H1 (cell line): ENCODE results near the gene ASMTL. TPM values are rescaled to one million over a fixed set of nuclear protein-coding genes. Genes with fewer than 3 reads are reported as not detected.

Source experiments
- CTCF ChIA-PET: fragments of 300-600 bp; sonication (Branson Sonifier 250); formaldehyde crosslinking; loops from one replicate; lab custom pipeline; 2021; ENCODE audit not compliant: partially characterized antibody; lab: Charles Lee
- POLR2A ChIA-PET: fragments of 300-600 bp; sonication (Branson Sonifier 250); formaldehyde crosslinking; loops from one replicate; lab custom pipeline; 2021; ENCODE audit warnings: inconsistent platforms; ENCODE audit not compliant: partially characterized antibody; lab: Charles Lee
- DNase-seq, 2 experiments: peaks; one replicate each; pipeline versions ENCODE4 v3.0.0 to v3.0.0-alpha.2; 2010 to 2022; ENCODE audit warnings: low spot score in 2 of 2, low read depth in 1 of 2, mixed read lengths in 1 of 2
- FAIRE-seq: peaks from 2 replicates; lab custom pipeline; 2011; peaks lifted over from hg19 to GRCh38; lab: Jason Lieb, UNC
- H2AFZ ChIP-seq: 2 replicates; pipeline ENCODE4 v1.8.1; 2012; ENCODE audit warnings: low read length, inconsistent platforms
- H2AK5ac ChIP-seq: 2 replicates; pipeline ENCODE4 v1.6.1; 2013; ENCODE audit warnings: low read depth, low read length
- H2BK120ac ChIP-seq: replicated peaks from 2 replicates; pipeline ENCODE3; 2013; ENCODE audit warnings: low read depth, low read length, inconsistent platforms
- H2BK12ac ChIP-seq: 2 replicates; pipeline ENCODE4 v1.6.1; 2013; ENCODE audit warnings: low read depth, low read length
- H2BK15ac ChIP-seq: 2 replicates; pipeline ENCODE4 v1.6.1; 2013; ENCODE audit warnings: low read length
- H2BK20ac ChIP-seq: 2 replicates; pipeline ENCODE4 v1.6.1; 2013; ENCODE audit warnings: low read length
- H2BK5ac ChIP-seq: 2 replicates; pipeline ENCODE4 v1.6.1; 2013; ENCODE audit warnings: low read depth, low read length
- H3K14ac ChIP-seq: 2 replicates; pipeline ENCODE4 v1.6.1; 2013; ENCODE audit warnings: inconsistent platforms; ENCODE audit not compliant: insufficient read length
- H3K18ac ChIP-seq: 2 replicates; pipeline ENCODE4 v1.6.1; 2013; ENCODE audit warnings: low read length; ENCODE audit errors: extremely low read depth
- H3K23ac ChIP-seq: 2 replicates; pipeline ENCODE4 v1.6.1; 2013; ENCODE audit warnings: inconsistent platforms; ENCODE audit not compliant: insufficient read length
- H3K23me2 ChIP-seq: 2 replicates; pipeline ENCODE4 v1.6.1; 2013; ENCODE audit warnings: low read depth, low read length
- H3K27ac ChIP-seq: 2 replicates; pipeline ENCODE4 v1.6.1; 2011; ENCODE audit warnings: low read depth, low read length, inconsistent platforms
- H3K27me3 ChIP-seq, 4 experiments: replicated peaks in 1 of 4; 1 replicate in 1 of 4; 2 replicates in 3 of 4; pipeline versions ENCODE4 v1.6.1 to v1.8.1; 2011 to 2013; ENCODE audit warnings: low read length in 3 of 4, mild to moderate bottlenecking in 3 of 4, inconsistent platforms in 2 of 4, mixed read lengths in 2 of 4, moderate library complexity in 1 of 4; ENCODE audit not compliant: control insufficient read depth in 3 of 4, insufficient read depth in 3 of 4; ENCODE audit errors: extremely low read depth in 1 of 4
- H3K36me3 ChIP-seq, 4 experiments: 2 replicates each; pipeline versions ENCODE4 v1.6.1 to v1.8.1; 2011 to 2013; ENCODE audit warnings: mild to moderate bottlenecking in 4 of 4, low read length in 3 of 4, moderate library complexity in 2 of 4, control low read depth in 1 of 4, inconsistent platforms in 1 of 4; ENCODE audit not compliant: insufficient read depth in 4 of 4, control insufficient read depth in 2 of 4
- H3K4ac ChIP-seq: replicated peaks from 2 replicates; pipeline ENCODE3; 2013; ENCODE audit warnings: low read length, low read depth, mixed read lengths, inconsistent platforms; ENCODE audit not compliant: insufficient read length
- H3K4me1 ChIP-seq, 4 experiments: replicated peaks in 1 of 4; 1 replicate in 1 of 4; 2 replicates in 3 of 4; pipeline versions ENCODE4 v1.6.1 to v1.8.1; 2011 to 2013; ENCODE audit warnings: low read length in 3 of 4, inconsistent platforms in 2 of 4, mixed read lengths in 1 of 4; ENCODE audit not compliant: insufficient read depth in 4 of 4, control insufficient read depth in 3 of 4
- H3K4me2 ChIP-seq, 2 experiments: 2 replicates each; pipeline versions ENCODE4 v1.6.1 to v1.8.1; 2011 to 2013; ENCODE audit warnings: low read depth in 2 of 2, low read length in 2 of 2, control low read depth in 1 of 2, inconsistent platforms in 1 of 2, mild to moderate bottlenecking in 1 of 2; ENCODE audit not compliant: insufficient read depth in 1 of 2
- H3K4me3 ChIP-seq, 4 experiments: fragments of 200-600, 300-600 bp in 1 of 4; sonication (generic), shearing (Covaris generic), sonication (Bioruptor Twin) in 1 of 4; 2 replicates each; pipeline versions ENCODE4 v1.5.1 to v1.8.1; 2011 to 2016; ENCODE audit warnings: low read length in 4 of 4, low read depth in 3 of 4, control low read depth in 2 of 4, inconsistent platforms in 2 of 4, mild to moderate bottlenecking in 2 of 4, mixed read lengths in 1 of 4, moderate library complexity in 1 of 4; ENCODE audit not compliant: insufficient read depth in 2 of 4; ENCODE audit errors: extremely low read depth in 1 of 4
- H3K56ac ChIP-seq: replicated peaks from 2 replicates; pipeline ENCODE3; 2013; ENCODE audit warnings: low read depth, mild to moderate bottlenecking, mixed read lengths, low read length, inconsistent platforms; ENCODE audit not compliant: insufficient read length
- H3K79me1 ChIP-seq: 2 replicates; pipeline ENCODE4 v1.6.1; 2013; ENCODE audit warnings: low read depth, low read length, control low read depth
- H3K79me2 ChIP-seq, 2 experiments: 2 replicates each; pipeline versions ENCODE4 v1.6.1 to v1.8.1; 2012 to 2013; ENCODE audit warnings: low read length in 2 of 2, mild to moderate bottlenecking in 2 of 2, inconsistent platforms in 1 of 2; ENCODE audit not compliant: insufficient read depth in 2 of 2, control insufficient read depth in 1 of 2
- H3K9ac ChIP-seq, 4 experiments: replicated peaks in 1 of 4; 1 replicate in 1 of 4; 2 replicates in 3 of 4; pipeline versions ENCODE4 v1.6.1 to v1.8.1; 2011 to 2013; ENCODE audit warnings: low read depth in 3 of 4, low read length in 3 of 4, control low read depth in 2 of 4, mild to moderate bottlenecking in 2 of 4, moderate library complexity in 2 of 4, inconsistent platforms in 1 of 4; ENCODE audit errors: extremely low read depth in 1 of 4
- H3K9me3 ChIP-seq, 2 experiments: 2 replicates each; pipeline versions ENCODE4 v1.6.1 to v1.8.1; 2012 to 2013; ENCODE audit warnings: mild to moderate bottlenecking in 2 of 2, moderate library complexity in 2 of 2, control low read depth in 1 of 2, inconsistent platforms in 1 of 2, low read depth in 1 of 2, low read length in 1 of 2, mixed read lengths in 1 of 2; ENCODE audit not compliant: insufficient read depth in 2 of 2
- H4K20me1 ChIP-seq, 2 experiments: replicated peaks in 1 of 2; 2 replicates each; pipeline versions ENCODE3 to v1.8.1; 2011 to 2013; ENCODE audit warnings: inconsistent platforms in 2 of 2, low read length in 2 of 2, mild to moderate bottlenecking in 1 of 2; ENCODE audit not compliant: insufficient read depth in 2 of 2, control insufficient read depth in 1 of 2
- H4K5ac ChIP-seq: 2 replicates; pipeline ENCODE4 v1.6.1; 2013; ENCODE audit warnings: low read length, low read depth, mixed read lengths, inconsistent platforms; ENCODE audit not compliant: insufficient read length
- H4K8ac ChIP-seq: 2 replicates; pipeline ENCODE4 v1.8.0; 2013; ENCODE audit warnings: mild to moderate bottlenecking, moderate library complexity, low read length, inconsistent platforms; ENCODE audit not compliant: insufficient read depth; ENCODE audit errors: extremely low read depth
- H4K91ac ChIP-seq: replicated peaks from 2 replicates; pipeline ENCODE3; 2013; ENCODE audit warnings: low read length, mixed read lengths, inconsistent platforms; ENCODE audit not compliant: insufficient read length
- ATF2 ChIP-seq: IDR thresholded peaks from 2 replicates; pipeline ENCODE4 v1.6.1; 2012; ENCODE audit warnings: low read length, inconsistent platforms
- CBX5 ChIP-seq: fragments of 300-800, 300-1000 bp; sonication (generic); IDR thresholded peaks from 2 replicates; pipeline ENCODE4 v1.7.1; 2016; ENCODE audit warnings: antibody characterized with exemption, low read length, low read depth
- CHD1 ChIP-seq: IDR thresholded peaks from 2 replicates; pipeline ENCODE4 v1.6.1; 2012; ENCODE audit warnings: low read depth, low read length, improper control_type of control experiment
- EP300 ChIP-seq, 2 experiments: IDR thresholded peaks; 1 replicate in 1 of 2; 2 replicates in 1 of 2; pipeline ENCODE4 v1.6.1; 2011 to 2012; ENCODE audit warnings: low read depth in 2 of 2, low read length in 2 of 2, mild to moderate bottlenecking in 2 of 2, borderline replicate concordance in 1 of 2, inconsistent platforms in 1 of 2, moderate library complexity in 1 of 2
- FOSL1 ChIP-seq: IDR thresholded peaks from 2 replicates; pipeline ENCODE4 v1.6.1; 2011; ENCODE audit warnings: mild to moderate bottlenecking, low read depth, low read length, moderate library complexity; ENCODE audit not compliant: insufficient read depth
- MAFK ChIP-seq: IDR thresholded peaks from 2 replicates; pipeline ENCODE4 v1.6.1; 2012; ENCODE audit warnings: low read depth, mild to moderate bottlenecking, improper control_type of control experiment, low read length
- PHF8 ChIP-seq: fragments of 200-600 bp; sonication (generic); conservative IDR thresholded peaks from 2 replicates; pipeline ENCODE4 v1.7.1; 2012; ENCODE audit warnings: low read depth, mild to moderate bottlenecking, inconsistent platforms, low read length, moderate library complexity
- SIN3A ChIP-seq, 2 experiments: IDR thresholded peaks in 1 of 2; conservative IDR thresholded peaks in 1 of 2; 2 replicates each; pipeline ENCODE4 v1.6.1; 2011 to 2012; ENCODE audit warnings: low read length in 2 of 2, improper control_type of control experiment in 1 of 2, low read depth in 1 of 2, mild to moderate bottlenecking in 1 of 2
- TBP ChIP-seq: IDR thresholded peaks from 2 replicates; pipeline ENCODE4 v1.6.1; 2011; ENCODE audit warnings: low read depth, low read length, improper control_type of control experiment
- WGBS, 2 experiments: shearing (Covaris generic) in 1 of 2; methylation state at CpG; one replicate each; pipeline versions ENCODE4 v1.1.6 to v1.1.7; 2013 to 2015; ENCODE audit warnings: low lambda C conversion rate in 2 of 2, mixed read lengths in 2 of 2, inconsistent platforms in 1 of 2, low coverage in 1 of 2, missing lambda C conversion rate in 1 of 2; ENCODE audit not compliant: insufficient replicate concordance in 2 of 2, insufficient coverage in 1 of 2, insufficient read length in 1 of 2; ENCODE audit errors: extremely low coverage in 1 of 2, missing lambda C conversion rate in 1 of 2; 5-methylcytosine and 5-hydroxymethylcytosine counted together
- polyA plus RNA-seq, 7 experiments: library from polyadenylated mRNA; depleted of rRNA in 3 of 7; stranded (reverse) in 5 of 7; unstranded in 2 of 7; fragments of >200 nt in 5 of 7; fragments of 200-250 nt in 2 of 7; gene quantifications; 1 replicate in 5 of 7; 2 replicates in 1 of 7; 4 replicates in 1 of 7; pipeline versions ENCODE4 v1.2.1 to v1.2.3, GENCODE V29; 2011 to 2013; ENCODE audit warnings: missing spikeins in 2 of 7, mixed read lengths in 2 of 7
- total RNA-seq: library from RNA; stranded (reverse); fragmentation: NEBNext Ultra II Directional; extraction: Animal tissue kit (Norgen Biotek cat#: 25700); gene quantifications from 2 replicates; pipeline ENCODE4 v1.2.1, GENCODE V29; 2021

The ASMTL gene
- total and polyA plus RNA-seq, 2 of the 8 experiments (the other 6 are each of a cell fraction or from before 2014, with no cell fraction given), result 75.6 to 81.4 TPM

DNA sequence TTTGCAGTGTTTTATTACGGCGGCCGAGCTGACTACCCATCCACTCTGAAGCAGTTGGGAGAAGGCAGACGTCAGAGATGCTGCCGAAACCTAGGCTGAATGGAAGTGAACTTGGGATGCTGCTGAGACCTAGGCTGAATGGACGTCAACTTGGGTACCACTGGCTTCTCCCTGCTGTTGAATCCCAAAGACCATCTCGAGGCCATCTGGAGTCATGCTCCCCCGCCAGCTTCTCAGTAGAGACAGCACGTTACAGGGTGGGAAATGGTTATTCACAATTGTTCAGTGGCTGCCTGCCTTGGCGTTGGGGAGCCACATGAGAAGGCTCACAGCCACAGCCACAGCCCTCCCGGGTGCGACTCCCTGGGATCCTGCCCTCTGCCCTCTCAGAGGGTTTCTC, 43.4 kb upstream of the ASMTL start:
- no peak overlapping the region for H3K4me2 ChIP-seq
- no peak overlapping the region for H4K91ac ChIP-seq
- peaks cover 4% of the 10 kb centered on the region; the same call in 1 of the 2 replicates for H3K23me2 ChIP-seq
- H3K14ac ChIP-seq, result no peak overlapping the region
- H2BK12ac ChIP-seq, result no peak overlapping the region
- H4K8ac ChIP-seq, result no peak overlapping the region
- peaks cover 0 to 2% of the 10 kb centered on the region in 2 experiments; a peak in 2 of 4 replicates for H3K9me3 ChIP-seq
- H2BK5ac ChIP-seq, result no peak overlapping the region
- H2AK5ac ChIP-seq, result no peak overlapping the region
- ChIA-PET POLR2A (no interaction called here), CTCF (no interaction called here)
- WGBS, 2 experiments, result 90% methylated on average over 12 of the region's 12 CpGs; no CpG with 5 or more reads in 1 of the 2 experiments
- no peak overlapping the region for H2BK15ac ChIP-seq
- H2BK20ac ChIP-seq, result no peak overlapping the region
- no peak overlapping the region for H2AFZ ChIP-seq
- H3K79me1 ChIP-seq, result no peaks in the 10 kb centered on the region
- no peak overlapping the region for H3K18ac ChIP-seq
- TF ChIP-seq MAFK, result no peak
- TF ChIP-seq CHD1, result no peak
- no peak for TF ChIP-seq FOSL1
- no peak for TF ChIP-seq ATF2
- no peak for TF ChIP-seq TBP
- TF ChIP-seq SIN3A (conservative IDR thresholded peaks at IDR 0.05 in 1 of 2, IDR thresholded peaks at IDR 0.05 in 1 of 2; ENCODE audit: low read depth in 1 of 2, low read length in 2 of 2), result no peak
- TF ChIP-seq EP300 (IDR thresholded peaks at IDR 0.05; ENCODE audit: borderline replicate concordance in 1 of 2, low read depth in 2 of 2, low read length in 2 of 2), result no peak
- TF ChIP-seq CBX5, result no peak
- no peak for TF ChIP-seq PHF8
- no peak for DNase-seq
- no peak overlapping the region for H3K23ac ChIP-seq
- no peak overlapping the region for H3K9ac ChIP-seq
- H3K27me3 ChIP-seq, result peaks cover 0 to 2% (median 1%) of the 10 kb centered on the region in 4 experiments; a peak in 1 of 7 replicates
- H4K20me1 ChIP-seq, result no peaks in the 10 kb centered on the region
- H3K4me1 ChIP-seq, result peaks cover 0 to 8% (median 5%) of the 10 kb centered on the region in 4 experiments; a peak in 6 of 7 replicates
- H3K79me2 ChIP-seq, result no peaks in the 10 kb centered on the region
- H3K36me3 ChIP-seq, result no peaks in the 10 kb centered on the region
- FAIRE-seq, result no peak
- no peak overlapping the region for H3K27ac ChIP-seq
- no peak overlapping the region for H3K4me3 ChIP-seq
- no peak overlapping the region for H3K4ac ChIP-seq
- H2BK120ac ChIP-seq, result no peak overlapping the region
- H3K56ac ChIP-seq, result no peak overlapping the region
- H4K5ac ChIP-seq, result no peak overlapping the region
